Vagina (tissue), 2 donors: ENCODE results near the gene PRCP. TPM values are rescaled to one million over a fixed set of nuclear protein-coding genes. Genes with fewer than 3 reads are reported as not detected.

Source experiments
- DNase-seq, 2 donors: peaks; one replicate each; pipeline ENCODE4 v3.0.0-alpha.2; 2017; ENCODE audit errors: extremely low spot score in 2 of 2
- H3K27ac ChIP-seq: fragments of 200-600 bp; sonication (generic); one replicate; pipeline ENCODE4 v1.5.1; 2019
- H3K27me3 ChIP-seq: fragments of 200-600 bp; sonication (generic); one replicate; pipeline ENCODE4 v1.5.1; 2019
- H3K36me3 ChIP-seq, 2 donors: fragments of 200-600 bp; sonication (generic); one replicate each; pipeline ENCODE4 v1.5.1; 2017 to 2019
- H3K4me1 ChIP-seq: fragments of 200-600 bp; sonication (generic); one replicate; pipeline ENCODE4 v1.5.1; 2019
- H3K4me3 ChIP-seq, 2 donors: fragments of 200-600 bp; sonication (generic); 1 replicate in 1 of 2; 2 replicates in 1 of 2; pipeline ENCODE4 v1.5.1; 2016 to 2019
- H3K9me3 ChIP-seq: fragments of 200-600 bp; sonication (generic); one replicate; pipeline ENCODE4 v1.5.1; 2019
- POLR2A ChIP-seq, 2 donors: fragments of 450-650 bp; IDR thresholded peaks; one replicate each; pipeline ENCODE4 v1.6.1; 2017; ENCODE audit warnings: antibody characterized with exemption in 2 of 2, mild to moderate bottlenecking in 2 of 2, moderate library complexity in 2 of 2
- POLR2AphosphoS5 ChIP-seq, 2 donors: sonication (generic); formaldehyde crosslinking; IDR thresholded peaks; one replicate each; pipeline ENCODE4 v1.9.0; 2017; ENCODE audit warnings: antibody characterized with exemption in 2 of 2, mild to moderate bottlenecking in 2 of 2, low read depth in 1 of 2; ENCODE audit not compliant: insufficient read depth in 1 of 2
- intact Hi-C: fragments of 100-400 bp; cut with DNase I; formaldehyde crosslinking; loops from one replicate; pipeline ENCODE4 v1.15.1; 2023
- total RNA-seq: library from RNA; depleted of rRNA; stranded (reverse); fragments of >200 nt; gene quantifications from one replicate; pipeline ENCODE4 v1.2.3, GENCODE V29; 2016
- TF ChIP-seq, protein P1 (sequence below), 3 experiments: fragments of 450-650 bp in 2 of 3; fragments of 200-600 bp in 1 of 3; sonication (generic) in 1 of 3; IDR thresholded peaks; one replicate each; pipeline ENCODE4 v1.5.1; 2017 to 2019; ENCODE audit warnings: antibody characterized with exemption in 3 of 3, mild to moderate bottlenecking in 2 of 3, moderate library complexity in 2 of 3

PRCP gene
- total RNA-seq, 1 donor from 2014 or later = 79.3 TPM

DNA sequence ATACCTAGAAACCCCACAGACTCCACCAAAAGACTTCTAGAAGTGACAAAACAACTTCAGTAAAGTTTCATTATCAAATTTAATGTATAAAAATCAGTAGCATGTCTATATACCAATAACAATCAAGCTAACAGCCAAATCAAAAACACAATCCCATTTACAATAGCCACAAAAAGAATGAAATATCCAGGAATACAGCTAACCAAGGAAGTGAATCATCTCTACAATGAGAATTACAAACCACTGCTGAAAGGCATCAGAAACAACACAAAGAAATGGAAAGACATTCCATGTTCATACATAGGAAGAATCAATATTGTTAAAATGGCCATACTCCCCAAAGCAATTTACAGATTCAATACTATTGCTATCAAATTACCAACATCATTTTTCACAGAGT, 46.0 kb downstream of the PRCP start:
- intact Hi-C loops = no loop called here
- Histone ChIP-seq H3K4me1 (no peaks in the 10 kb centered on the region), H3K9me3 (no peaks in the 10 kb centered on the region), H3K27me3 (no peaks in the 10 kb centered on the region), H3K27ac (no peak overlapping the region), H3K36me3 (peaks cover 0 to 8% of the 10 kb centered on the region in 2 donors), H3K4me3 (no peak overlapping the region)
- no peak for DNase-seq
- TF ChIP-seq, protein P1, sequence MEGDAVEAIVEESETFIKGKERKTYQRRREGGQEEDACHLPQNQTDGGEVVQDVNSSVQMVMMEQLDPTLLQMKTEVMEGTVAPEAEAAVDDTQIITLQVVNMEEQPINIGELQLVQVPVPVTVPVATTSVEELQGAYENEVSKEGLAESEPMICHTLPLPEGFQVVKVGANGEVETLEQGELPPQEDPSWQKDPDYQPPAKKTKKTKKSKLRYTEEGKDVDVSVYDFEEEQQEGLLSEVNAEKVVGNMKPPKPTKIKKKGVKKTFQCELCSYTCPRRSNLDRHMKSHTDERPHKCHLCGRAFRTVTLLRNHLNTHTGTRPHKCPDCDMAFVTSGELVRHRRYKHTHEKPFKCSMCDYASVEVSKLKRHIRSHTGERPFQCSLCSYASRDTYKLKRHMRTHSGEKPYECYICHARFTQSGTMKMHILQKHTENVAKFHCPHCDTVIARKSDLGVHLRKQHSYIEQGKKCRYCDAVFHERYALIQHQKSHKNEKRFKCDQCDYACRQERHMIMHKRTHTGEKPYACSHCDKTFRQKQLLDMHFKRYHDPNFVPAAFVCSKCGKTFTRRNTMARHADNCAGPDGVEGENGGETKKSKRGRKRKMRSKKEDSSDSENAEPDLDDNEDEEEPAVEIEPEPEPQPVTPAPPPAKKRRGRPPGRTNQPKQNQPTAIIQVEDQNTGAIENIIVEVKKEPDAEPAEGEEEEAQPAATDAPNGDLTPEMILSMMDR (IDR thresholded peaks at IDR 0.05) = no peak
- TF ChIP-seq POLR2A (IDR thresholded peaks at IDR 0.05) = no peak
- TF ChIP-seq POLR2AphosphoS5 (IDR thresholded peaks at IDR 0.05; ENCODE audit: insufficient read depth in 1 of 2, low read depth in 1 of 2) = no peak

DNA sequence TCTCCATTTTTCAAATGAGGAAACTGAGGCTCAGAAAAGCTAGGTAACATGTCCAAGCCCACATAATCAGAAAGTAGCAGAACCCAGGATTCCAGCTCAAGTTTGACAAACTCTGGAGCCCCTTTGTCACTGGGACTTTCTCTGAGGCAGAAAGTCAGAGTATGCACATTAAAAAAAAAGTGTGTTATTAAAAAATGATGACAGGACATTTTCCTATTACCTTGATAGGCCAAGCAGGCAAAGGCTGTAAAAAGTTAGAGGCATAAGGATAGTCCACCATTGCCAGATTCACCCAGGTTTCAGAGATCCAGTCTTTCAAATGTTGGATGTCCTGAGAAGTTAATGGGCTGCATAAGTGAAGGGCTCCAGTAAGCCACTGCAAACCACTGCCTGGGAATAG, 51.4 kb downstream of the PRCP start:
- peaks cover 0 to 20% of the 10 kb centered on the region in 2 donors for H3K36me3 ChIP-seq
- no peaks in the 10 kb centered on the region for H3K4me1 ChIP-seq
- intact Hi-C loops = no loop called here
- H3K27ac ChIP-seq = no peak overlapping the region
- no peaks in the 10 kb centered on the region for H3K9me3 ChIP-seq
- no peaks in the 10 kb centered on the region for H3K27me3 ChIP-seq
- no peak overlapping the region for H3K4me3 ChIP-seq
- TF ChIP-seq POLR2A (IDR thresholded peaks at IDR 0.05) (no peak), POLR2AphosphoS5 (IDR thresholded peaks at IDR 0.05; ENCODE audit: insufficient read depth in 1 of 2, low read depth in 1 of 2) (no peak)
- TF ChIP-seq, protein P1 (IDR thresholded peaks at IDR 0.05) = no peak
- DNase-seq = no peak

DNA sequence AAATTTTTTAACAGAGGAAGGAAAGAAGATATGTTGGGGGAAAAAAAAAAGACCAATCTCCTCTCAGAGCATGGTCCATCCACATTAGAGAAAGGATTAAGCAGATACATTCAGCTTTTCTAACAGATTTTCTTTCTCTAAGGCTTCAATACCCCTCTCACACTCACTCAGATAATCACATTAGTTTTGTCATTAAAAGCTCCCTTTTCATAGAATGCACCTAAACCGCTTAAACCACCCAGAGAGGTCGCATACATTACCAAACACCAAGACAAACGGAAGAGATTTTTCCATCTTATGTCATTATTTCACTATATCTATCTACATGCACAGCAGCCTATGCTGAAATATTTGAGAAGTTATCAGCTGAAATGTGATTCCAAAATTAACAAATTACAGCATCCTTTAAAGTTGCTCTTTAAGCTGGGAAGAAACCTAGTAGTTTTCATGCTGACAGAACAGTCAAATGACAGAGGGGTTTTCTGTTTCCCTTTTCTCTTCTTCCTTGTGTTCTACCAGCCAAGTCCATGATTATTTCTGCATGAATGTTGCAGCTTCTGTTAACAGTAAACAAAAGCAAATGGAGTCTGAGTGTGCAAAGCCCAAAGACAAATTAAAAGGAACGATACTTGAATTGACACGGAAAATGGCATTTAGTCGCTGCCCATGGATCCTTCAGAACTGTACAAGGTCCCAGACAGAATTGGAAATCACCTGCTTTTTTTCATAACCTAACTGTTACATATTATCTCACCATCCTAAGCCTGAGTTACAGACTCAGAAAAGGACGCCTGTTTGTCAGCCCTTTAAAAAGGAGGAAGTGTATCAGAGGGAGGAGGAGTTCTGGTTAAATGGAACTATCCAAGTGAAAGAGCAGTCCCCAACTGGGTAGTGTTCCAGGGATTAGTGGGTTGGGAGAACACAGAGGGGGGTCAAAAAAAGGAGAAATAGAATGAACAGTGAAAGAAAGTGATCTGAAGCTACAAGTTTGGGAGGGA, 54.6 kb downstream of the PRCP start:
- intact Hi-C loops = no loop called here
- no peaks in the 10 kb centered on the region for H3K27me3 ChIP-seq
- peaks cover 0 to 27% of the 10 kb centered on the region in 2 donors for H3K36me3 ChIP-seq
- H3K27ac ChIP-seq = no peak overlapping the region
- H3K4me3 ChIP-seq = no peak overlapping the region
- H3K4me1 ChIP-seq = no peaks in the 10 kb centered on the region
- no peak for TF ChIP-seq POLR2AphosphoS5 (IDR thresholded peaks at IDR 0.05; ENCODE audit: insufficient read depth in 1 of 2, low read depth in 1 of 2)
- no peak for DNase-seq
- no peaks in the 10 kb centered on the region for H3K9me3 ChIP-seq

DNA sequence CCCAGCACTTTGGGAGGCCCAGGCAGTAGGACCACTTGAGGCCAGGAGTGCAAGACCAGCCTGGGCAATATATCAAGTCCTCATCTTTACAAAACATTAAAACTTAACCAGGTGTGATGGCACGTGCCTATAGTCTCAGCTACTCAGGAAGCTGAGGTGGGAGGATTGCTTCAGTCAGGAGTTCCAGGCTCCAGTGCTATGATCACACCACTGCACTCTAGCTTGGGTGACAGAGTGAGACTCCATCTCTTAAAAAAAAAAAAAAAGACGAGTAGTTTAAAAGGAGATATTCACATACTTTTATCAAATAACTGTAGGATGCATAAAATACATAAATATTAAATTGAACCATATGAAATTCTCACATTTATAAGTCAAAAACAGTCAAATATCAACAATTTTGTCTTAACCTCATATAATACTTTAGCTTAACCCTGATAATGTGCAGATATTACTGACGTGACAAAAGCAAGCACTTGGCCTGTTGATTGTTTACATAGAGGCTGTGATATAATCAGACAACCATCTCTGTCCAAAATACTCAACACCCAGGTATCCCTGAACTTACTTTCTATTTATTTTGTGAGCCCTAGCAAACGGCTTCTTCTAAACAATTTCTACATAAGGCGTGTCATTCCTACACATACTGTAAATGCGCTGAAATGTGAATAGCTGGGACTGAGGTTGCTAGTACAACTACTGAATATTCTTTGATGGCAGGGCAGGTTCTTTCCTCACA, 57.0 kb downstream of the PRCP start:
- Histone ChIP-seq H3K36me3 (peaks cover 0 to 18% of the 10 kb centered on the region in 2 donors), H3K4me1 (no peaks in the 10 kb centered on the region), H3K27ac (no peak overlapping the region), H3K4me3 (no peak overlapping the region), H3K27me3 (no peaks in the 10 kb centered on the region), H3K9me3 (no peaks in the 10 kb centered on the region)
- DNase-seq = no peak
- intact Hi-C loops = no loop called here
- TF ChIP-seq POLR2A (IDR thresholded peaks at IDR 0.05) (no peak), POLR2AphosphoS5 (IDR thresholded peaks at IDR 0.05; ENCODE audit: insufficient read depth in 1 of 2, low read depth in 1 of 2) (no peak)
- TF ChIP-seq, protein P1 (IDR thresholded peaks at IDR 0.05) = no peak

DNA sequence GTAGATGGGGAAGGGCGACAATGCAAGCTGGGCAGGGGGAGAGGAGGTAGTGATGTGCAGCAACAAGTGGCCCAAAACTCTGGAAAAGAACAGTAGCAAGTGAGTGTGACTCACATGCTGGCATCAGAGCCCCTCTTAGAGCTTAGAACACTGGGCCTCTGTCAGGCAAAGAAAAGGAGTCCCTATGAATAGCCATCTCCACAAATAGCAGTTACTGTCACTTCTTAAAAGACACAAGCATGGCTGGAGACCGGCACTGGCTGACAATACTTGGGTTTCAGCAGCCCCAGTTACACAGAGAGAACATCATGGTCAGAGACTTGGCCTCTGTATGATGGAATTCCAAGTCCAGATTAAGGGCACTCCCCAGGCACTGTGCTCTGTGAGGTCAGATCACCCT, 58.2 kb downstream of the PRCP start:
- no peak overlapping the region for H3K4me3 ChIP-seq
- H3K36me3 ChIP-seq = peaks cover 0 to 27% of the 10 kb centered on the region in 2 donors
- H3K27ac ChIP-seq = no peak overlapping the region
- DNase-seq = no peak
- TF ChIP-seq, protein P1 (IDR thresholded peaks at IDR 0.05) = no peak
- no peak for TF ChIP-seq POLR2AphosphoS5 (IDR thresholded peaks at IDR 0.05; ENCODE audit: insufficient read depth in 1 of 2, low read depth in 1 of 2)
- TF ChIP-seq POLR2A (IDR thresholded peaks at IDR 0.05) = no peak
- no peaks in the 10 kb centered on the region for H3K27me3 ChIP-seq
- H3K9me3 ChIP-seq = no peaks in the 10 kb centered on the region
- intact Hi-C loops = no loop called here
- H3K4me1 ChIP-seq = no peaks in the 10 kb centered on the region
